Raji (cell line): ENCODE data around the gene PARPBP.

Source experiments
- POLR2A ChIP-seq: IDR thresholded peaks from 2 replicates; pipeline ENCODE4 v1.6.1; 2011; ENCODE audit warnings: low read depth, low read length, control low read depth; ENCODE audit not compliant: insufficient read depth

The PARPBP gene

DNA sequence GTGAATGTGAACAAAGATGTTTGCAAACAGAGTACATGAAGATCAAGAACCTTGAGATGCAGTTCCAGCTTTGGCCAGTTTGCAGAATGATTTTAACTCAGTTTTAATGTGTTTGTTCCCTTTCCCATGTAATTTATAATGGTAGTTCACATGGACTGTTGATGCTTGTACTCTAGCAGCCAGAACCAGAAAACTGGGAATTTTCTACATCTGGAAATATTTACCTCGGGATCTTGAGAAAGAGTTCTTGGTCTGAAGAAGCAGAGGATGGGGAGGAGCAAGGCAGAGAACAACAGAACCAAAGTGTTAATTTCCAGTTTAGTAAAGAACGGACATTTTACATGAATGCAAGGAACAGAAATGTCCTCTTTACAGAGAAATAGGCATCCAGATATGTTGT lies 114.6 kb downstream of the PARPBP start:
- no peak for TF ChIP-seq POLR2A
